Measurements from ENCODE around the gene SNTB2. TPM values are rescaled to one million over a fixed set of nuclear protein-coding genes. Genes with fewer than 3 reads are reported as not detected.
"Not testable (repeated sequence)": the region's sequence is repeated elsewhere in the genome, so short reads cannot be mapped to it uniquely, and the experiment has no call there.

The SNTB2 gene
- polyA plus RNA-seq = 3.8 TPM

GRCh38 chr16:69186642-69187445 is at the start of gene SNTB2:
Gene SNTB2, plus strand, starts transcription at chr16:69187164. Its CDS starts 3 bp downstream, at chr16:69187167.
- H3K9me3 Mint-ChIP-seq = no peaks in the 10 kb centered on the region
- peaks cover 7% of the 10 kb centered on the region for H3K36me3 Mint-ChIP-seq
- peaks cover 16 to 22% (median 21%) of the 10 kb centered on the region in 3 donors for H3K4me1 Mint-ChIP-seq
- H3K4me3 Mint-ChIP-seq = peak within 1 kb of the TSS; percentile 94 to 99 (median 99)
- no peaks in the 10 kb centered on the region for H3K27me3 Mint-ChIP-seq
- peak within 1 kb of the TSS; percentile 96 to 99 (median 99) for H3K27ac Mint-ChIP-seq

- peaks cover 11% of the 10 kb centered on the region for H3K36me3 Mint-ChIP-seq
- H3K4me1 Mint-ChIP-seq = peaks cover 10 to 13% (median 12%) of the 10 kb centered on the region in 3 donors
- no peaks in the 10 kb centered on the region for H3K9me3 Mint-ChIP-seq
- H3K4me3 Mint-ChIP-seq = peak overlapping the region in 1 of 4 donors; percentile 26
- no peaks in the 10 kb centered on the region for H3K27me3 Mint-ChIP-seq
- H3K27ac Mint-ChIP-seq = no peak overlapping the region
Measured at GRCh38 chr16:69138608-69139007, 48.4 kb upstream of the SNTB2 start.

DNA sequence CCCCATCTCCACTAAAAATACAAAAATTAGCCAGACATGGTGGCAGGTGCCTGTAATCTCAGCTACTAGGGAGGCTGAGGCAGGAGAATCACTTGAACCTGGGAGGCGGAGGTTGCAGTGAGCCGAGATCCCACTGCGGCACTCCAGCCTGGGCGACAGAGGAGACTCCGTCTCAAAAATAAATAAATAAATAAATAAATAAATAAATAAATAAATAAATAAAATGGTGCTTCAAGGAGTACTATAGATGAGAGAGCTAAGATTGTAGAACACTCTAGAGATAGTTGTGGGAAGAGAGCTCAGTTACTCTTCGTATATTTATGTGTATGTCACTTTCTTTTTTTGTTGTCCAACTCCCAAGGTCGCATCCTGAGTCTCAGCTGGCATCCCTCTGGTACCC is 47.5 kb upstream of the SNTB2 start:
- H3K4me3 Mint-ChIP-seq, H3K27me3 Mint-ChIP-seq, H3K9me3 Mint-ChIP-seq, H3K4me1 Mint-ChIP-seq: not testable (repeated sequence)
- Mint-ChIP-seq H3K36me3 (peaks cover 11% of the 10 kb centered on the region), H3K27ac (peak overlapping the region in 1 of 3 donors; percentile 57)

- Mint-ChIP-seq H3K27me3 (no peaks in the 10 kb centered on the region), H3K9me3 (no peaks in the 10 kb centered on the region), H3K27ac (no peak overlapping the region), H3K36me3 (peaks cover 11% of the 10 kb centered on the region), H3K4me3 (no peak overlapping the region), H3K4me1 (peaks cover 2 to 5% (median 3%) of the 10 kb centered on the region in 3 donors)
Measured at GRCh38 chr16:69141014-69141413, 46.0 kb upstream of the SNTB2 start.

DNA sequence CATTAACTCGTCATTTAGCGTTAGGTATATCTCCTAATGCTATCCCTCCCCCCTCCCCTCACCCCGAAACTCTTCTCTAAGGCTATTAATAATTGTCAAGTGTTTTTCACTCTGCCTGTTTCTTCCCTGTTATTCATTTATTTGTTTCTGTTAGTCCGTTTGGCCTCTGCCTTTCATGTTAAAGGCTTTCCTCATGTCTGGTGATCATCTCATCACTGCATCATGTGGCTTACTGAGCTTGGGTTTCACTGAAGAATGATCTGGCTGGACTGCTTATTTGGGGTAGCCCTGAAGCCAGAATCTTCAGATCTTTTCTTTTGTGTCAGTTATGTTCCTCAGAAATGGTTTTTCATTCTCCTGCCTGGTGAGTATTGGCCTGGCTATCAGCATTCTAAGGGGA is 45.0 kb upstream of the SNTB2 start:
- Mint-ChIP-seq H3K4me1 (peaks cover 2 to 5% (median 3%) of the 10 kb centered on the region in 3 donors), H3K4me3 (no peak overlapping the region), H3K9me3 (no peaks in the 10 kb centered on the region), H3K36me3 (peaks cover 11% of the 10 kb centered on the region), H3K27me3 (no peaks in the 10 kb centered on the region), H3K27ac (no peak overlapping the region)

DNA sequence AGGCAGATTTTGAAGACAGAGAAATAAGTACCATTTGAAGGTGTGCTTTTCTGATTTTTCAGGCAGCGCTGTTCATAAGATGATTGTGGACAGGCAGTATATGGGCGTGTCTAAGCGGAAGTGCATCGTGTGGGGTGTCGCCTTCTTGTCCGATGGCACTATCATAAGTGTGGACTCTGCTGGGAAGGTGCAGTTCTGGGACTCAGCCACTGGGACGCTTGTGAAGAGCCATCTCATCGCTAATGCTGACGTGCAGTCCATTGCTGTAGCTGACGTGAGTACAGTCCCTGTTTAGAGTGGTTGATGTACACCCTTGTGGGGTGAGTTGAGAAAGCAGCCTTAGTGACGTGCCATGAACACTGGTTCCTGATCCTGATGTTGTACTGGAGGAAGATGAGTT is 43.8 kb upstream of the SNTB2 start:
- Mint-ChIP-seq H3K27ac (no peak overlapping the region), H3K9me3 (no peaks in the 10 kb centered on the region), H3K4me3 (no peak overlapping the region), H3K36me3 (peaks cover 9% of the 10 kb centered on the region), H3K27me3 (no peaks in the 10 kb centered on the region), H3K4me1 (peaks cover 0 to 3% (median 2%) of the 10 kb centered on the region in 3 donors)

DNA sequence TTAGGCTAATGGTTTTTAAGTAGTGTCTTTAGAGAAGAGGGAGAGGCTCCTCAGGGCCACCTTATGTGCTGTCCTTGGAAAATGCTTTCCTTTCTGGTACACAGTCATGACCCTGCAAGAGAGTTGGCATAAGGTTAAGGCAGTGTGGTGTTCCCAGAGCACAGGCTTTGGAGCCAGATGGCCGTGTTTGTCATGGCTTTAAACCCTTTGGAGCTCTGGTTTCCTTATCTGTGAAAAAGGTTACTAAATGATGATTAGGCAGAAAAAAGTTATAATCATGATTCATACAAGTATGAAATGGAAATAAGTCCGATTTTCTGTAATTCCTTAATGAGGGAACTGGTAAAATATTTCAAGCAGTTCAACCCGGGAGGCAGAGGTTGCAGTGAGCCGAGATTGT is 41.3 kb upstream of the SNTB2 start:
- Mint-ChIP-seq H3K27ac (no peak overlapping the region), H3K9me3 (no peaks in the 10 kb centered on the region), H3K27me3 (no peaks in the 10 kb centered on the region), H3K4me3 (no peak overlapping the region), H3K36me3 (peaks cover 7% of the 10 kb centered on the region), H3K4me1 (peaks cover 0 to 5% (median 3%) of the 10 kb centered on the region in 3 donors)

DNA sequence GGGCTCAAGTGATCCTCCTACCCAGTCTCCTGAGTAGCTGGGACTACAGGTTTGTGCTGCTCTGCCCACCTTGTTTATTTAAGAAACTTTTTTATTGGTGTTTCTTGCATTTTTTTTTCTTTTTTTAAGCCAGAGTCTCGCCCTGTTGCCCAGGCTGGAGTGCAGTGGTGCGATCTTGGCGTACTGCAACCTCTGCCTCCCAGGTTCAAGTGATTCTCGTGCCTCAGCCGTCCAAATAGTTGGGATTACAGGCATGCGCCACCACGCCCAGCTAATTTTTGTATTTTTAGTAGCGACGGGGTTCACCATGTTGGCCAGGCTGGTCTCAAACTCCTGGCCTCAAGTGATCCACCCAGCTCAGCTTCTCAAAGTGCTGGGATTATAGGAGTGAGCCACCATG is 37.3 kb upstream of the SNTB2 start:
- H3K4me3 Mint-ChIP-seq, H3K27me3 Mint-ChIP-seq, H3K9me3 Mint-ChIP-seq, H3K36me3 Mint-ChIP-seq, H3K4me1 Mint-ChIP-seq, H3K27ac Mint-ChIP-seq: not testable (repeated sequence)

DNA sequence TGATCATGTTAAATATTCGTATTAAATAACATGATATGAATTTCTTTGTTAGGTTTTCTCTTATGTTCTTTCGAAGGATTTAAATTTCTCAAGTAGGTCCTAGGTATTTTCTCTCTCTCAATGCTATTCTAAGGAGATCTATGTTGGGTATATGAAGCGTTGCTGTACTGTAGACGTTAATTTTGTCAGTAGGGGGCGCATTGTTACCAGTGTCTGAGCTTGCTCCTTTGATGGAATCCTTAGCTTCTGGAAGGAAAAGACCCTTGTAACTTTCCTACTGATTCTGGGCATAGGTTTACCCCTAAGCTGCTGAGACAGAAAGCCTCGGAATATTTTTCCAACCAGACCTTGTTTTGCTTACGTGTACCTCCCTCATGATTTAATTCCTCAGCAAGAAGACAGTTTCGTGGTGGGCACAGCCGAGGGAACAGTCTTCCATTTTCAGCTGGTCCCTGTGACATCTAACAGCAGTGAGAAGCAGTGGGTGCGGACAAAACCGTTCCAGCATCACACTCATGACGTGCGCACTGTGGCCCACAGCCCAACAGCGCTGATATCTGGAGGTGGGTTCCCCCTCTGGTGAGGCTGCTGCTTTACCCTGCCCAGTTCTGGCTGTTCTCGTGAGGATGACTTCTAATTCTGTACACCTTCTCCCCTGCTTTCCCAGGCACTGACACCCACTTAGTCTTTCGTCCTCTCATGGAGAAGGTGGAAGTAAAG is 36.7 kb upstream of the SNTB2 start:
- Mint-ChIP-seq H3K36me3 (peaks cover 1% of the 10 kb centered on the region), H3K27me3 (no peaks in the 10 kb centered on the region), H3K9me3 (no peaks in the 10 kb centered on the region), H3K4me3 (no peak overlapping the region), H3K27ac (peak overlapping the region in 1 of 3 donors; percentile 3), H3K4me1 (peaks cover 0 to 3% (median 3%) of the 10 kb centered on the region in 3 donors)

DNA sequence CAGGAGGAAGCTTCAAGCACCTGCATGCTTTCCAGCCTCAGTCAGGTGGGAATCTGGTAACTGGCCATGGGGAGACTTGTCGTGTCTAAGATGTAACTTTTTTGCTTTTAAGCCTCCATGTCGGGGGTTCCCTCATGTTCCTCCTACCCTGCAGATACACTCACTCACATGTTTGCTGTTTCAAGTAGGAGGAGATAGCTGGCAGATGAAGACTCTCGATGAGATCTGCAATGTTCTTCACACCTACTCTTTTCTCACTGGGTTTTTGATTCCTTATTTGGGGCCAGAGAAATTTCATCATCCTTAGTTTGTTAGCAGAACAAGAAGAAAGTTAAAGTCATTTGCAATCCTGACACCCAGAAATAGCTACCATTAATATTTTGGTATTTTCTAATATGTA is 29.8 kb upstream of the SNTB2 start:
- H3K27me3 Mint-ChIP-seq = no peaks in the 10 kb centered on the region
- H3K4me1 Mint-ChIP-seq = no peaks in the 10 kb centered on the region
- H3K36me3 Mint-ChIP-seq = peaks cover 9% of the 10 kb centered on the region
- H3K9me3 Mint-ChIP-seq = no peaks in the 10 kb centered on the region
- H3K27ac Mint-ChIP-seq = peak overlapping the region in 1 of 3 donors; percentile 31
- peak overlapping the region in 1 of 4 donors; percentile 17 for H3K4me3 Mint-ChIP-seq

- H3K36me3 Mint-ChIP-seq = peaks cover 10% of the 10 kb centered on the region
- H3K9me3 Mint-ChIP-seq = no peaks in the 10 kb centered on the region
- no peaks in the 10 kb centered on the region for H3K4me1 Mint-ChIP-seq
- no peak overlapping the region for H3K27ac Mint-ChIP-seq
- H3K27me3 Mint-ChIP-seq = no peaks in the 10 kb centered on the region
- no peak overlapping the region for H3K4me3 Mint-ChIP-seq
Measured at GRCh38 chr16:69160192-69160591, 26.8 kb upstream of the SNTB2 start.

DNA sequence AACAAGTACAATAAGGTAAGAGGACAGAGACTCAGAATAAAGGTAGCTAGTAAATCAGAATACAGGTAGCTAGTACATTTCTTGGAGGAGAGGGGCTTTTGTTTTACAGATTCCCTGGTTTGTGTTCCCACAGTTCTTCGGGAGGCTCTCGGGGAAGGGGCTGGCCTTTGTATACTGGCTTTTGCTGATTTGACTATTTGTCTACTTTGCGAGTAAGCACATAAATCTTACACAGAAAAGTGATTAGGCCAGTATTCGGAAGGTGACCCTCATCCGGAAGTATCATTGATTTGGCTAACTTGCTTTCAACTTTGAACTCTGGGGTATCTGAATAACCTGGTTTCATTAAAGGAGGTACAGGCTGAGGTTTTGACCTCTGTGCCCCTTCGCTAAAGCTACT is 21.4 kb upstream of the SNTB2 start:
- no peaks in the 10 kb centered on the region for H3K9me3 Mint-ChIP-seq
- H3K4me3 Mint-ChIP-seq = no peak overlapping the region
- H3K27ac Mint-ChIP-seq = no peak overlapping the region
- no peaks in the 10 kb centered on the region for H3K27me3 Mint-ChIP-seq
- H3K4me1 Mint-ChIP-seq = peaks cover 0 to 7% (median 2%) of the 10 kb centered on the region in 3 donors
- peaks cover 12% of the 10 kb centered on the region for H3K36me3 Mint-ChIP-seq

DNA sequence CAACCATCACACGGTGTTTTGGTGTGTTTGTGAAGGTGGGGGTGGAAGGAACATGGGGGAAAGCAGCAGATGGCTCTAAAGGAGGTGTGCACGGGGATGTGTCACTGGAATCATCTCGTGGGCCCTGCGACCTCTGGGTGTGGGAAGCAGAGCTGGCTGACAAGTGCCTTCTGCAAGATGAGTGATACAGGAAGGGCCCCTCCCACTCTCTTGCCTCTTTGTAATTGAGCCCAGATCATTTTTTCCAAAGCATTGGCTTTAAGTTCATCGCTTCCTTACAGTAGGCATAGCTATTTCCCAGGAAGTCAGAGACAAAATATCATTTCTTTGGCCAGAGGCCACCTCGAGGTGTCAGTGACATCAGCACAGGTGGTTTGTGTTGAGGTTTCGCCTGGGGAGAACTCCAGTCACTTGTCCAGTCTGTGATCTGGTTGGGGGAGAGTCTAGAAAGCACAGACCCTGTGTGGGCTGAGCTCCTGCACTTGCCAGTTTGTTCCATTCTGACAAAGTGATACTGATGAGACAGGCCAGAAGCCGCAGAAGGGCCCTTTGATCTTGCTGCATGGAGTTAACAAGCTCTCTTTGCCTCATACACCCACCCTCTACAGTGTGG is 20.6 kb upstream of the SNTB2 start:
- H3K27me3 Mint-ChIP-seq = no peaks in the 10 kb centered on the region
- peaks cover 6 to 10% (median 7%) of the 10 kb centered on the region in 3 donors for H3K4me1 Mint-ChIP-seq
- peak overlapping the region in 1 of 3 donors; percentile 5 for H3K27ac Mint-ChIP-seq
- H3K4me3 Mint-ChIP-seq = no peak overlapping the region
- H3K9me3 Mint-ChIP-seq = no peaks in the 10 kb centered on the region
- peaks cover 12% of the 10 kb centered on the region for H3K36me3 Mint-ChIP-seq

- Mint-ChIP-seq H3K4me3 (no peak overlapping the region), H3K4me1 (peaks cover 7 to 16% (median 13%) of the 10 kb centered on the region in 3 donors), H3K9me3 (no peaks in the 10 kb centered on the region), H3K27me3 (no peaks in the 10 kb centered on the region), H3K27ac (no peak overlapping the region), H3K36me3 (peaks cover 12% of the 10 kb centered on the region)
Measured at GRCh38 chr16:69166946-69167930, 19.7 kb upstream of the SNTB2 start.
